ENCODE results near the gene PSMC1. TPM values are rescaled to one million over a fixed set of nuclear protein-coding genes. Genes with fewer than 3 reads are reported as not detected.

Gene PSMC1
- total RNA-seq, 1 experiment from 2014 or later = 132 TPM

- H3K9me2 ChIP-seq (ENCODE audit: insufficient read depth) = no peaks in the 10 kb centered on the region
- ChIA-PET CTCF (interaction anchor here (0.7 to 1.7 kb wide), 6 partner anchors 12 to 469 kb away, joined by 3 to 10 read pairs (median 5); no protein-coding TSS in a partner anchor), RAD21 (ENCODE audit: low non-redundant PET in 1 of 2, low total read pairs in 2 of 2, uncharacterized antibody in 2 of 2, unreplicated experiment in 2 of 2) (no interaction called here), POLR2A (no interaction called here)
- intact Hi-C loops (cut with micrococcal nuclease) = no loop called here
- no peak for DNase-seq (ENCODE audit: low read depth, low spot score)
- no peak overlapping the region for H3K4me2 ChIP-seq (ENCODE audit: low read length)
- no peak overlapping the region for H3K9ac ChIP-seq (ENCODE audit: low read length)
- H2AFZ ChIP-seq (ENCODE audit: low read depth, low read length, poor library complexity, severe bottlenecking) = no peak overlapping the region
- ATAC-seq = no peak
- no TSS peak for BruUV-seq (replicated peaks)
- H3K4me1 ChIP-seq (ENCODE audit: control insufficient read depth in 1 of 2, insufficient read depth in 2 of 2, low read length in 2 of 2) = no peaks in the 10 kb centered on the region
- no peaks in the 10 kb centered on the region for H3K9me3 ChIP-seq (ENCODE audit: control insufficient read depth in 1 of 2, insufficient read depth in 1 of 2, low read depth in 1 of 2, low read length in 2 of 2)
- no peak overlapping the region for H3K4me3 ChIP-seq (replicated peaks in 1 of 2; ENCODE audit: low read depth in 1 of 2, low read length in 2 of 2)
- H3K36me3 ChIP-seq (ENCODE audit: control insufficient read depth in 1 of 2, insufficient read depth in 2 of 2, low read length in 2 of 2) = peaks cover 20 to 30% of the 10 kb centered on the region in 2 experiments
- no peaks in the 10 kb centered on the region for H4K20me1 ChIP-seq (ENCODE audit: insufficient read depth)
- TF ChIP-seq SRF (IDR thresholded peaks at IDR 0.05; ENCODE audit: low read depth) (no peak), YY1 (IDR thresholded peaks at IDR 0.05; ENCODE audit: extremely low read depth, insufficient replicate concordance, low read depth, low read length) (no peak), SP1 (IDR thresholded peaks at IDR 0.05; ENCODE audit: low read depth) (no peak), CEBPB (IDR thresholded peaks at IDR 0.05; ENCODE audit: low read depth) (no peak), POLR2A (IDR thresholded peaks at IDR 0.05; ENCODE audit: borderline replicate concordance, extremely low read depth, insufficient read depth, insufficient read length) (no peak), POLR2AphosphoS5 (IDR thresholded peaks at IDR 0.05; ENCODE audit: low read depth, low read length) (no peak)
- no peaks in the 10 kb centered on the region for H3K79me2 ChIP-seq (ENCODE audit: insufficient read depth, low read length)
- H3K27ac ChIP-seq (ENCODE audit: low read depth, low read length) = no peak overlapping the region
- H3K27me3 ChIP-seq (ENCODE audit: insufficient read depth, low read length) = no peaks in the 10 kb centered on the region
These were observed 32.5 kb downstream of the PSMC1 start for GRCh38 chr14:90288651-90289355.

DNA sequence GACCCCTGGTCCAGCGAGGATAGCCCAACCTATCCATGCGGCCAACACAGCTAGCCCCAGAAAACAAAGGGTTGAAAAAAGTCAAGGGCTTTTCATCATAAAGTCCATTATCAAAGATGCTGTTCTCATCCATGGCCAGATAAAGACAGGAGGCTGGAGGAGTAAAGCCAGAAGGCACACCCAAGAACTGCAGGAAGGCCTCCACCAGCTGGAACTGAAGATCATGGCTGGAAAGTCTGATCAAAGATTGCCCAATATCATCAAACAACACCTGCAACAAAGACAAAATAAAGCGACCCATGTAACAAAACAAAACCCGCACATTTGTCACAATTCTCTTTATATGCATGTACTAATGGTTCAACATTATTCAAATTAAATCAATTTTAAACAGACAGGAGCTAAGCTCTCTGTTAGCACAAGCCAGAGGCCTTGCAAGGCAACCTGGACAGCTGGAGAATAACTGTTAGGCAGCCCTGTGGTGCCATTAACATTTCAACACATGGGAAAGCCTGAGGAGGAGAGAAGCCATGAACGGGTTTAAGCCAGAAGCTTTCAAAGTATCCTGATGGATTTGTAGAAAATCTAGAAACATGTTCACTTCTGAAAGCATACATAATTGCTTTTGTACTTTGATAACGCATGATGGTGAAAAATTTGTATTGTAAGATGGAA is 34.1 kb downstream of the PSMC1 start:
- Histone ChIP-seq H4K20me1 (ENCODE audit: insufficient read depth) (no peaks in the 10 kb centered on the region), H3K36me3 (ENCODE audit: control insufficient read depth in 1 of 2, insufficient read depth in 2 of 2, low read length in 2 of 2) (peaks cover 20 to 33% of the 10 kb centered on the region in 2 experiments), H3K27ac (ENCODE audit: low read depth, low read length) (no peak overlapping the region), H3K79me2 (ENCODE audit: insufficient read depth, low read length) (no peaks in the 10 kb centered on the region), H3K9me2 (ENCODE audit: insufficient read depth) (no peaks in the 10 kb centered on the region), H3K27me3 (ENCODE audit: insufficient read depth, low read length) (no peaks in the 10 kb centered on the region), H2AFZ (ENCODE audit: low read depth, low read length, poor library complexity, severe bottlenecking) (no peak overlapping the region), H3K4me2 (ENCODE audit: low read length) (no peak overlapping the region), H3K4me1 (ENCODE audit: control insufficient read depth in 1 of 2, insufficient read depth in 2 of 2, low read length in 2 of 2) (no peaks in the 10 kb centered on the region), H3K9me3 (ENCODE audit: control insufficient read depth in 1 of 2, insufficient read depth in 1 of 2, low read depth in 1 of 2, low read length in 2 of 2) (no peaks in the 10 kb centered on the region), H3K4me3 (replicated peaks in 1 of 2; ENCODE audit: low read depth in 1 of 2, low read length in 2 of 2) (no peak overlapping the region), H3K9ac (ENCODE audit: low read length) (no peak overlapping the region)
- ChIA-PET RAD21 (ENCODE audit: low non-redundant PET in 1 of 2, low total read pairs in 2 of 2, uncharacterized antibody in 2 of 2, unreplicated experiment in 2 of 2) (no interaction called here), POLR2A (no interaction called here), CTCF (no interaction called here)
- no peak for TF ChIP-seq ZFX (IDR thresholded peaks at IDR 0.05)
- no peak for TF ChIP-seq FOSL1 (IDR thresholded peaks at IDR 0.05; ENCODE audit: low read depth)
- no peak for TF ChIP-seq MAX (IDR thresholded peaks at IDR 0.05)
- TF ChIP-seq ZNF274 (IDR thresholded peaks at IDR 0.05; ENCODE audit: low read depth, low read length) = no peak
- TF ChIP-seq SRF (IDR thresholded peaks at IDR 0.05; ENCODE audit: low read depth) = no peak
- TF ChIP-seq CBX3 (IDR thresholded peaks at IDR 0.05; ENCODE audit: low read depth) = no peak
- no peak for TF ChIP-seq TCF7L2 (IDR thresholded peaks at IDR 0.05; ENCODE audit: borderline replicate concordance, extremely low read depth, insufficient read depth, insufficient read length)
- no peak for TF ChIP-seq YY1 (IDR thresholded peaks at IDR 0.05; ENCODE audit: extremely low read depth, insufficient replicate concordance, low read depth, low read length)
- TF ChIP-seq, protein P1, sequence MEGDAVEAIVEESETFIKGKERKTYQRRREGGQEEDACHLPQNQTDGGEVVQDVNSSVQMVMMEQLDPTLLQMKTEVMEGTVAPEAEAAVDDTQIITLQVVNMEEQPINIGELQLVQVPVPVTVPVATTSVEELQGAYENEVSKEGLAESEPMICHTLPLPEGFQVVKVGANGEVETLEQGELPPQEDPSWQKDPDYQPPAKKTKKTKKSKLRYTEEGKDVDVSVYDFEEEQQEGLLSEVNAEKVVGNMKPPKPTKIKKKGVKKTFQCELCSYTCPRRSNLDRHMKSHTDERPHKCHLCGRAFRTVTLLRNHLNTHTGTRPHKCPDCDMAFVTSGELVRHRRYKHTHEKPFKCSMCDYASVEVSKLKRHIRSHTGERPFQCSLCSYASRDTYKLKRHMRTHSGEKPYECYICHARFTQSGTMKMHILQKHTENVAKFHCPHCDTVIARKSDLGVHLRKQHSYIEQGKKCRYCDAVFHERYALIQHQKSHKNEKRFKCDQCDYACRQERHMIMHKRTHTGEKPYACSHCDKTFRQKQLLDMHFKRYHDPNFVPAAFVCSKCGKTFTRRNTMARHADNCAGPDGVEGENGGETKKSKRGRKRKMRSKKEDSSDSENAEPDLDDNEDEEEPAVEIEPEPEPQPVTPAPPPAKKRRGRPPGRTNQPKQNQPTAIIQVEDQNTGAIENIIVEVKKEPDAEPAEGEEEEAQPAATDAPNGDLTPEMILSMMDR (IDR thresholded peaks at IDR 0.05 in 2 of 3, conservative IDR thresholded peaks at IDR 0.05 in 1 of 3; ENCODE audit: borderline replicate concordance in 1 of 3, insufficient read depth in 1 of 3, low read depth in 2 of 3, low read length in 2 of 3) = no peak
- TF ChIP-seq POLR2AphosphoS5 (IDR thresholded peaks at IDR 0.05; ENCODE audit: low read depth, low read length) = no peak
- TF ChIP-seq EGR1 (IDR thresholded peaks at IDR 0.05; ENCODE audit: low read depth) = no peak
- no peak for TF ChIP-seq EZH2phosphoT487 (IDR thresholded peaks at IDR 0.05; ENCODE audit: borderline replicate concordance)
- TF ChIP-seq CEBPB (IDR thresholded peaks at IDR 0.05; ENCODE audit: low read depth) = no peak
- TF ChIP-seq SP1 (IDR thresholded peaks at IDR 0.05; ENCODE audit: low read depth) = no peak
- no peak for TF ChIP-seq EZH2 (IDR thresholded peaks at IDR 0.05)
- no TSS peak for BruUV-seq (replicated peaks)
- DNase-seq (ENCODE audit: low read depth, low spot score) = no peak
- intact Hi-C loops (cut with micrococcal nuclease) = no loop called here
- no peak for ATAC-seq
